NOMO-1 treated with DMSO at 0.1 percent for 48 hours (cell line): Measurements from ENCODE around the gene SPDYE11.
"Not testable (repeated sequence)": the region's sequence is repeated elsewhere in the genome, so short reads cannot be mapped to it uniquely, and the experiment has no call there.

Source experiments
- DNase-seq: peaks from one replicate; lab custom pipeline; 2025; ENCODE audit not compliant: unreplicated experiment; lab: John Stamatoyannopoulos, UW

Gene SPDYE11, protein sequence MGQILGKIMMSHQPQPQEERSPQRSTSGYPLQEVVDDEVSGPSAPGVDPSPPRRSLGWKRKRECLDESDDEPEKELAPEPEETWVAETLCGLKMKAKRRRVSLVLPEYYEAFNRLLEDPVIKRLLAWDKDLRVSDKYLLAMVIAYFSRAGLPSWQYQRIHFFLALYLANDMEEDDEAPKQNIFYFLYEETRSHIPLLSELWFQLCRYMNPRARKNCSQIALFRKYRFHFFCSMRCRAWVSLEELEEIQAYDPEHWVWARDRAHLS

DNA sequence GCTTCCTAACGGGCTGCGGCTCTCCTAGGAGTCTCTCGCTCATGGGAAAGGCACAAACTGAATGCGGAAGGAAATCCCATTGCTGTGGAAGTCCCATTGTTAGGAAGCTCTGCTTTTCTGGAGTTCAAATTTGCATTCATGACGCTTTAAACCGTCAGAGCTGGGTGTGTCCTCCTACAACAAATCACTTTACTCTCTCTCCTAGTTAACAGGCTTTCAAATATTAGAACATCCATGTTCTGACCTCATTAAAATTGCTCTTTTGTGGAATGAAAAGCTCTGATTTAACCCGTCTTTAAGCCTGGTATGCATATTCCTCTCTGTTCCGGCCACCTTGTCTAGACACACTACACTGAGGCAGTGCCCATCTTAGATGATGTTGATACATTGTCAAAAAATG, at the start of gene SPDYE11:
SPDYE11 (minus strand) TSS at position 101 of the 400 bp plus-strand sequence. CDS start 1,800 bp downstream, outside the sequence.
- not testable (repeated sequence) for DNase-seq

DNA sequence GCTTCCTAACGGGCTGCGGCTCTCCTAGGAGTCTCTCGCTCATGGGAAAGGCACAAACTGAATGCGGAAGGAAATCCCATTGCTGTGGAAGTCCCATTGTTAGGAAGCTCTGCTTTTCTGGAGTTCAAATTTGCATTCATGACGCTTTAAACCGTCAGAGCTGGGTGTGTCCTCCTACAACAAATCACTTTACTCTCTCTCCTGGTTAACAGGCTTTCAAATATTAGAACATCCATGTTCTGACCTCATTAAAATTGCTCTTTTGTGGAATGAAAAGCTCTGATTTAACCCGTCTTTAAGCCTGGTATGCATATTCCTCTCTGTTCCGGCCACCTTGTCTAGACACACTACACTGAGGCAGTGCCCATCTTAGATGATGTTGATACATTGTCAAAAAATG, 28.2 kb upstream of the SPDYE11 start, which contains the start of gene SPDYE9:
SPDYE9 (minus strand) TSS at position 101 of the 400 bp plus-strand sequence. CDS start 1,800 bp downstream, outside the sequence.
- DNase-seq: not testable (repeated sequence)

DNA sequence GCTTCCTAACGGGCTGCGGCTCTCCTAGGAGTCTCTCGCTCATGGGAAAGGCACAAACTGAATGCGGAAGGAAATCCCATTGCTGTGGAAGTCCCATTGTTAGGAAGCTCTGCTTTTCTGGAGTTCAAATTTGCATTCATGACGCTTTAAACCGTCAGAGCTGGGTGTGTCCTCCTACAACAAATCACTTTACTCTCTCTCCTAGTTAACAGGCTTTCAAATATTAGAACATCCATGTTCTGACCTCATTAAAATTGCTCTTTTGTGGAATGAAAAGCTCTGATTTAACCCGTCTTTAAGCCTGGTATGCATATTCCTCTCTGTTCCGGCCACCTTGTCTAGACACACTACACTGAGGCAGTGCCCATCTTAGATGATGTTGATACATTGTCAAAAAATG, 28.0 kb downstream of the SPDYE11 start, which contains the start of gene SPDYE8:
SPDYE8 (minus strand) TSS at position 101 of the 400 bp plus-strand sequence. CDS start 1,800 bp downstream, outside the sequence.
- DNase-seq: not testable (repeated sequence)

DNA sequence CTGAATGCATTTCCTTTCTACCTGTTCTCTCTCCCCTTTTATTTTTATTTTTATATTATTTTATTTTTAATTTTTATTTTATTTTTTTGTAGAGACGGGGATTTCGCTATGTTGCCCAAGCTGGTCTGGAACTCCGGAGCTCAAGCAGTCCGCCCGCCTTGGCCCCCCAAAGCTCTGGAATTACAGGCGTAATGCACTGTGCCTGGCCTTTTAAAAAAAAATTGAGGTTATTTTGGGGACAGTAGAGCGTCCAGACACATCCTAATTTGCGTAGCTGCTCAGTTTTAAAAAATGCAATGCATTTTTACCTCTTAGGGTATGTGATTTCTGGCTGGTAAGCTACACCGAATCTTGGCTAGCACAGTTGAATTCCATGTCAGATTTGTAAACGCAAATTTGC, 51.2 kb downstream of the SPDYE11 start:
- not testable (repeated sequence) for DNase-seq

DNA sequence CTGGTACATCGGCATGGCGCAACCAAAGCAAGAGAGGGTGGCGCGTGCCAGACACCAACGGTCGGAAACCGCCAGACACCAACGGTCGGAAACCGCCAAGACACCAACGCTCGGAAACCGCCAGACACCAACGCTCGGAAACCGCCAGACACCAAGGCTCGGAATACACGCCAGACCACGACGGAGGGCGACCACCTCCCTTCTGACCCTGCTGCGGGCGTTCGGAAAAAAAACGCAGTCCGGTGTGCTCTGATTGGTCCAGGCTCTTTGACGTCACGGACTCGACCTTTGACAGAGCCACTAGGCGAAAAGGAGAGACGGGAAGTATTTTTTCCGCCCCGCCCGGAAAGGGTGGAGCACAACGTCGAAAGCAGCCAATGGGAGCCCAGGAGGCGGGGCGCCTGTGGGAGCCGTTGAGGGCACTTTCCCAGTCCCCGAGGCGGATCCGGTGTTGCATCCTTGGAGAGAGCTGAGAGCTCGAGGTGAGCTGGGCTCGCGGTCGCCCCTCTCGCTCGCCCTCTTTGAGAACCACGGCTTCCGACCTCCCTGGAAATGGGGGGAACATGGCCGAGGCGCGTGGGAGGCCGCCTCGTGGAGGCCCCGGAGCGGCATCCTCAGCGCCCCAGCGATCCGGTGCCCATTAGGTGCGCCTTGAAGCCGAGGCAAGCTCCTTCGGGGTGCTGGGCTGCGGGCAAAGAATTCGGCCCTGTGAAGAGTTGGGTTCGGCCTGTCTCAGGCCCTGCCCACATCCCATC, 51.8 kb downstream of the SPDYE11 start:
- DNase-seq: not testable (repeated sequence)

DNA sequence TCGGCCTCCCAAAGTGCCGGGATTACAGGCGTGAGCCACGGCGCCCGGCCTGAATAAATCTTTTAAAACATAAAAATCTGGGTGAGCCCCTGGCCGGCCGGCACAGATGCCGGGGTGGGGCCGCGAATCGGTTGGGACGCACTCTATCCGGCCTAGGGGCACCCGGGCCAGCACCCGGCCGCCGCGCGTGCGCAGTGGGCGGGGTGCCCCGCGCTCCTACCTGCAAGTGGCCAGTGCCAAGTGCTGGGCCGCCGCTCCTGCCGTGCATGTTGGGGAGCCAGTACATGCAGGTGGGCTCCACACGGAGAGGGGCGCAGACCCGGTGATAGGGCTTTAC, 52.4 kb downstream of the SPDYE11 start:
- not testable (repeated sequence) for DNase-seq

DNA sequence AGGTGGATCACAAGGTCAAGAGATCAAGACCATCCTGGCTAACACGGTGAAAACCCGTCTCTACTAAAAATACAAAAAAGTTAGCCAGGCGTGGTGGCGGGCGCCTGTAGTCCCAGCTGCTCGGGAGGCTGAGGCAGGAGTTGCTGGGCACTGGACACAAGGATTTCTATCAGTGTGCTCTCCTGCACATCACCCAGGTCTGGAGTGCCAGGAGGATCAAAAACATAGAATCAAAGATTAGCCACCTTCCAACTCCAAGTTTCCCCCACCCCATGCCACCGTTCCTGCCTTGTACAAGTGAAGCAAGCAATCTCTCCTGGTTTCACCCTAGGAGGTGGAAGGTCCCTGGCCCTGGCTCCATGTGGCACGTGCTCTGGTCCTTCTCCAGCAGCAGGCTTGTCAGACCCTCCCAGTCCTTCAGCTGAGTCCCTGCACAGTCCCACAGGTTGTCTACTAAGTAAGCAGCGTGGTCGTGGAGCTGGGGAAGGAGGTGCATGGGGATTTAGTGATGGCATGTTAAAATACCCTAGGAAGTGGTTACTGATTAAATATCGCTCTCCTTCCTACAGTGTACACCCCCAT, 59.7 kb downstream of the SPDYE11 start:
- DNase-seq: not testable (repeated sequence)
